CD4-positive, alpha-beta T cell treated with Interleukin-12 subunit alpha and Interleukin-12 subunit beta, for 1 hour (primary cell): ENCODE measurements around the gene EVI5.

Source experiments
- DNase-seq: peaks from one replicate; pipeline ENCODE4 v3.0.0-alpha.2; 2020

The EVI5 gene

DNA sequence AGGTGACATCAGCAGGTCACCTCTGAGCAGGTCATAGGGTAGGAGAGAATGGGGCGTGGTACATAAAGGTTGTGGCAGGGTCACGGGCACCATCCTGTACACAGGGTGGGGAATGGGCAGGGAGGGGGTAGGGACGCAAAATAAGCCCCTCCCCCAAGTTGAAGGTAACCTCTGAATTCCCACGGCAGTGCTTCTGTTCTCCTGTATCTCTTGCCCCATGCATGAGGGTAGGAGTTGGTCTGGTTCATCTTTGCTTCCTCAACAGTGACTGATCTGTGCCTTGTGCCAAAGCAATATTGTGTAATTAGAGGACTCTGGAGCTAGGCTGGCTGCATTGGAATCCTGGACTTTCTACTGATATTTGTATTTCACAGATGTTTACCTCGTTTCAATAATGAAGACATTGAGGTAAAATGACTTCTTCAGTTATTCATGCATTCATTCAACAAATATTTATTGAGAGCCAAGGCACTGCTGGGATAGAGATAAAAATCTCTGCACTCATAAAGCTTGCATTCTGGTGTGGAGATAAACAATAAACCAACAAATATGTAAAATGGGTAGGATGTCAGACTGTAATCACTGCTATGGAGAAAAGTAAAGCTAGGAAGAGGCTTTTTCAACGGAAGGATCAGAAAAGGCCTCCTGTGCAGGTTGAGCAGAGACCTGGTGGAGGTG, 279.8 kb downstream of the EVI5 start:
- DNase-seq, result no peak

DNA sequence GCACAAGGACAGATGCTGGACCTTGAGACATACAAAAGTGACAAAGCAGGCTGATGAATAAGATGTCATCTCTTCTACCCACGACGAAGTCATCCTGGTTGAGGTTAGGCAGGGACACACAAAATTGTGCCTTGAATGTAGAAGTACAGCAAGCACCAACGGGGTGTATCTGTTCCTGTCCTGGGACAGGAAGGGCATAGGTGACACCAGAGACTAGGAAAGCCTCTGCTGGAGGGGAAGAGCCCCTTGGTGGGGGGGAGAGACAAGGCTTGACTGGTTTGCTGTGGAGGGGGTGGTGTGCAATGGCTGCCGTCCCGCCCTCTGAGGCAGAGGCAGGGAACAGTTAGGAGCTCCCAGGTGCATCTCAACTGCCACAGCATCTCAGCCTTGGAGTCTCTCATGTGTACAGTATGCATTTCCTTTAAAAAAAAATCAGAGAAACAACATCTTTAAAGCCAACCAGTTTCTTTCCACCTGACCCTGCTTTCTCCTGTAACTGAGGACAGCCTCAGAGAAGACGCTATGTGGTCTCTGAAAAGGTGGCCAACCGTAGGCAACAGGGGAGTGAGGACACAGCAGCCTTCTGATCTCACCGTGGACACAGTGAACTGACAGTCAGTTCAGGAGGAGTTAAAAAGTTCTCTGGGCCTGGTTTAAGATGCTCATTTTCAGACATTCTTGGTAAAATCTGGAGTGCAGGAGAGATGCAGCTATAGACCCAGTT, 280.5 kb downstream of the EVI5 start:
- DNase-seq, result no peak

DNA sequence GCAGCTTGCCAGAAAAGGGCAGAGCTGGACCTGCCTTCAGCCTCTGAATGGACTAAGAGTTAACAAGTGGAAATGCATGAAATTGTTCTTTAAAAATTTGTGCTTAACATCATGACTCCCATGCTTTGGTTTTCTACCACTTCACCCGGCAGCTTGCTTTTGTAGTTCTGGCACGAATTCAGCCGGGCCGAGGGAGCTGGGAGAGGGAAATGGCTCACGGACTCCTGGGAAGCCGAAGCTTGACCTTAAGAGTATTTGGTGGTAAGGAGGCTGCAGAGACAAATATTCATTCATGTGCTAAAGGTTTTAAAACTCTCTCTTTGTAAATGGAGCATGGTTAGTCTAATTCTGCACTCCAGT, 281.0 kb downstream of the EVI5 start:
- DNase-seq, result no peak

DNA sequence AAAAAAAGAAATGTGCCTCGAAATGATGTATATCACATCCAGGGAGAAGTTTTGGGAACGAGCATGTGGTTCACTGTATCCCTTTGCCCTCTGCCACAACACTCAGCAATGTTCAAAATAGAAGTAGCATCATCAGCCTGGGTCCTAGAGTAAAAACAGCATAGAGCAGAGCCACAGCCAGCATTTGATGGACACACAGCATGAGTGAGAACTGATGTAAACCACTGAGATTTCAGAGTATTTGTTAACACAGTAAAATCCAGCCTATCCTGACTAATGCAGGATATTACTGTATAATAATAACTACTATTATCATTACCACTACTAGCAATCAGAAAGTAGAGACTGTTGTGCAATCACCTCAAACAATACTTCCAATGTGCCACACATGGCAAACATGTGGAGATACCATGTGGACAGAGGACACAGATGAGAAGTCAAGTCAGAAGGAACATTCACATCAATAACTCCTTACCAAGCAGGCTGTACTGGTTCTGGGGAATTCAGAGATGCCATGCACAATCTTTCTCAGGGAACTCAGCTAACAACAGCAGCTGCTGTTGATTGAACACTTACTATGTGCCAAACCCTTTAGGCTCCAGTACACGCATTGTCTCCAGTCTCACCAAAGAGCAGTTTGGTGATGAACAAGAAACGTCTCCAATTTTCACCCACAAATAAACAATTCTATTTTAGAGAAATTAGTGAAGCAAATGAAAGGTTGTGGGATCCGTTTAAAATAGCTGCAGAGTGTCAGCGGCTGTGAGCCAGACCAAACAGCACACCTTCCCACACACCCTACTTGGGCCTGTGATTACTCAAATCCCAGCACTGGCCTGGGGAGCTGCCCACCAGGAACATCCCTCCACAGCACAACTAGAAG, 281.6 kb downstream of the EVI5 start:
- DNase-seq, result no peak

DNA sequence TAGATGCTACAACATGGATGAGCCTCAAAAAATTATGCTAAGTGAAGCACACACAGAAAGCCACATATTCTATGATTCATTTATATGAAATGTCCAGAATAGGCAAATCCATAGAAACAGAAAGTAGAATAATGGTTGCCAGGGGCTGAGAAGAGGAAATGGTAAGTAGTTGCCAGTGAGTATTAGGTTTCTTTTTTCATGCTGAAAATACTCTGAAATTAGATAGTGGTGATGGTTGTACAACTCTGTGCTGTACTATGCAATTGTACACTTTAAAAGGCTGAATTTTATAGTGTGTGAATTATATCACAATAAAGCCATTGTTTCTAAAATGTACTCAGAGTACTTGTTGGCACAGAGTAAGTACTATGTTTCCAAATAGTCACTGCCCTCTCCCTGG, 282.7 kb downstream of the EVI5 start:
- no peak for DNase-seq

DNA sequence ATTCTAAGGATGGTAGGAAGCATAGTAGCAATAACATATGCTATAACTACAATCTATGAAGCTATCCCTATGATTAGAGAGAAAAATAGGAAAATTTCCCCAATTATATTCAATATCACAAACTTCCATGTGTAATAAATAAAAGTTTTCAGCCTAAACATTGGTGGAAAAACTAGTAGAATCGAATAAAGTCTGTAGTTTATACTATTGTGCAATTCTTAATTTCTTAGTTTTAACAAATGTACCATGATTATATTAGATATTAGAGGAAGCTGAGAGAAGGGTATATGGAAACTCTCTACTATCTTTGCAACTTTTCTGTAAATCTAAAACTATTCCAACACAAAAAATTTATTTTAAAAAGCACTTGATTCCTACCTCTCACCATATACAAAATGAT, 284.4 kb downstream of the EVI5 start:
- DNase-seq, result no peak

DNA sequence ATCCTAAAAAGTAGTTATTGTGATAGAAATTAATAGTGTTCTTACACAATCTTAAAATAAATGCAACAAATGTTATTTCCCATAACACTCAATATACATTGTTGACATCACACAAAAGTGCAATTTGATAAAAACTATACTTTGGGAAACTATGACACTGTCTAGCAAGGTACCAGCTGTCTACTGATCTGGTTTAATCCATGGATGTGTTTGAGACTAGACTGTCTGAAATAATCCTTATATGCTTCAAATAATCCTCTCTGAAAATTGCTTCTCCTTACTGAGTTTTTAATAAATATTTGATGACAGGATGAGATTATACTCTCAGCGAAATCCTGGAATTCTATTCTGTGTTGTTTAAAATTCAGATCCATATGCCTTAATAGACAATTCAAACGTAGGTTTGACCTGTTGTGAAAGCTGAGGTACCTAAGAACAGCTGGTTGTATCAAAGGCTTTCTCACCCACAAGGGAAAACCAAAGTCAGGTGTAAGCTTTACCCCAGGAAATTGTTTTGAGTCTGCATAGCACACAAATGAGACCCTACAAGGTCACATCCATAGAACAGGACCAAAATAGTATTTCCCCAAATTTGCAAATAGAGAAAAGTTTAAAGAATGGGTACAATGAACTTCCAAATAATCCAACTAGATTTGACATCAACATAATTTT, 289.4 kb downstream of the EVI5 start:
- no peak for DNase-seq

DNA sequence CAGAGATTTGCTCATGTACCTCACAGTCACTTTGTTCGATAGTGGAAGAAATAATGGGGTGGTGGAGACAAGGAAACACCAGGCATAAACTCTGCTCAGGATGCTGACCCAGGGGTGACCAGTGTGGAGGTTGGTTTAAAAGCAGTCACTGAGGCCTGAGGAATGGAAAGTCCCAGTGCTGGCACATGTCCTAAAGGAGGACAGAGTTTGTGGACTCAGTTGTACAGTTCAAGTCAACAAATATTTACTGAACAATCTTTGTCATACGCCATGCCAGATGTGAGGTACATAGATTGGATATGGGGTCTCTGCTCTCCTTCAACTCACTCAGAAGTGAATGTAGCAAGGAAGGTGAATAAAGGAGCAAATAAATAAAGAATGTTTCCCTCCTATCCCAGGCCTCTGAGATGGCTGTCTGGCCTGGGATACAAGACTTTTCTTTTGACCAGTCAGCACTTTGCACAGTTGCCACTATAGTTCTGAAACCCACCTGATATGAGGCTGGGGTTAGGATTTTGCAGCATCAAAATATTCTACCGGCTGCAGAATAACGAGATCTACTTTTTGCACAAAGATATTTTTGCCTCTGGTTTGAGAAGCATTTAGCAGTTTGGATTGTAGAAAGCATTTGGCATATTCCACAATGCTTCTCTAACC, 290.3 kb downstream of the EVI5 start:
- DNase-seq, result no peak

DNA sequence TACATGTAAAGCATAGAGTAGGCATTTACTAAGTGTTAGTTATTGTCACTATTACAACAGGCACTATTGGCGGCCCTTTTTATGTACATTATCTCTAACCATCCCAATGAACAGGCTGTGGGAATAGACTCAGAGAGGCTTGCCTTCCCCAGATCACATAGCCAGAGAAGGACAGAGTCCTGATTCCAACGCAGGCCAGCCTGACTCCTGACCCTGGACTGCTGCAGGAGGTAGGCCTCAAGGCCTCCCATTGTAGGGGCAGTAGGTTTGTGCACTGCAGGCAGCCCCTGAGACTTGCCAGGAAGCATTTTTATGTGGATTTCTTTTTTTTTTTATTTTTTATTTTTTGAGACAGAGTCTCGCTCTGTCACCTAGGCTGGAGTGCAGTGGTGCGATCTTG, 291.8 kb downstream of the EVI5 start:
- DNase-seq, result no peak

DNA sequence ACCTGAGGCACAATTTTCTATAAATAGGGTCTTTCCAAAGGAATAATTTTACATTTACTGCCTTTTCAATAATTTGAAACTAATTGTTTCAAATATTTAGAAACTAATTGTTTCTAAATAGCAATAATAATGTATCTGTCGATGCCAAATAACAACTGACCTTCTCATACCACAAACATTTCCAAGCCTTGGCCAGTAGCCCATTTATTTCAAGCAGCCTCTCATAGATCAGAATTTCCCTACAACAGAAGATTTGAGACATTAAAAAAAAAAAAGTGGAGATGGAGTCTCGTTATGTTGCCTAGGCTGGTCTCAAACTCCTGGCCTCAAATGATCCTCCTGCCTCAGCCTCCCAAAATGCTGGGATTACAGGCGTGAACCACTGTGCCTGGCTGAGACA, 296.1 kb downstream of the EVI5 start:
- no peak for DNase-seq

DNA sequence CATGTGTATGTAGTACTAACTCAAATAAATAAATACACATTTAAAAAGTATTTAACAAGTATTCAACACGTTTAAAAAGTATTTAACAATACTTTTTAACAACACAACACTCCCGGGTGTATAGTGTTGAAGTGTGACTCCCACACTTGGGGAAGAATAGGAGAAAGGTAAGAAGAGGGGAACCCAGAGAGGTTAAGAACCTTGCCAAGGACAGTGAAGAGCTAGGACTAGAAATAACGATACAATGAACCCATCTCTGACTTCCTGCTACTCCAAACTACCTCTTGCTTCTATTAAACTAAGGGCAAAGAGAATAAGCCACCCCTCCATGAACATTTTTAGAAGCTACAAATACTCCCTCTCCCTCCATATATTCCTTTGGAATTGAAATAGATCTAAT, 296.5 kb downstream of the EVI5 start:
- DNase-seq, result no peak

DNA sequence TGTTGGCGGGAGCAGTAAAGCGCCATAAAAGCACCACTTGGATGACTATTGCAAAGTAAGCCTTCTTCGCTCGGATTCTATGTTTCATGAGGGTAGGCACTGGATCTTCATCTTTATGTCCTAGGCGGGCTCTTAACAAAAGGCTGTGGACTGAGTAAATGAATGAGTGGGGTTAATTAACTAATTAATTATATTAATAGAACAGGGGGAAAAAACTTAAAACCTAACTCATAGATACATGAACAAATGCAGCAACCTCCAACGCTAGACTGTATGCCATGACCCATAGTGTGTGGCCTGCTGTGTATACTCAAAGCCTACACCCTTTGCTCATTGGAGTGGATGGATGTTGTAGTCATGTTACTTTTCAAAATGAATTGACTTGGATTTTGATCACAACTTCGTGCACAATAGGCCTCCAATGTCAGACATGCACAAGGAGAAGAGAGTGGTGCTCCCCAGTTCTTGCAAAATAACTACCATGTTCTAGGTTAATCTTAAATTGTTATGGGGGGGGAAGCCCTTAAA, 297.8 kb downstream of the EVI5 start:
- no peak for DNase-seq

DNA sequence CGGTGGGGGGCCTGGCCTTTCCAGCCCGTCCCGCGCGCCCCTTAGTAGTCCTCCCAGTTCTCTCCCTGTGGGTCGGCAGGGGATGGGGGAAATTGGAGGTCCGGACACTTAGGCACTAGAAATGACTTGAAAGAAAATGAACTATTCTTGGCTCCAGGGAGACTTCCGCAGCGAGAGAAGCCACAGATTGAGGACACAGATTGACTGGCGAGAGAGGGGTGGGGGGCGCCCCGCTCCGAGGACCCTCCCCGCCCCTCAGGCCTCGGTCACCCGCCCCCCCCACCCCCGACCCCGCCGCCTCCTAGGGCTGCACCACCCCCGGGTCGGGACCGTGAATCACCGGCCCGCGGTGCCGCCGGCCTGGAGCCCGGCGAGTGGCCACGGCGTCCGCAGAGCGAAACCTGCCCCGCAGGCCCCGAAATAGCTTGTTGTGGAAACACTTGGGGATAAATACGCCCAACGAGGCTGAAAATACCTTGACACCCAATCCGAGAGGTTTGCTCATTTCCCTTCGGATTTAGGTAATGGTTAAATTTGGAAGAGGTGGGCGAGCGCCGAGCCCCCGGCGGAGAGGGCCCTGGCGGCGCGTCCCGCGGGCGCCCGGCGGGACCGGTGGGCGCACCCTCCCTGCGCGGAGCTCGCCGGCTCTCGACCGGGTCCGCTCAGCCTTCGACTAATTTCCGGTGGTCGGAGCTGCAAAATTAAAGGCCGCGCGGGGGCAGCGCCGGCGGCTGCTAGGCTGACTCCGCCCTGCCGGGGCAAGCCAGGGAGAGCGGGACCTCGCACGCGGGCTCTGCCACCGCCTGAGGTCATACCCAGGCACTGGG, 298.4 kb downstream of the EVI5 start, which contains the start of gene GFI1:
GFI1 (minus strand) TSS at position 675 of the 827 bp plus-strand sequence. CDS start 3,438 bp downstream, outside the sequence.
- peak; percentile 70 for DNase-seq

DNA sequence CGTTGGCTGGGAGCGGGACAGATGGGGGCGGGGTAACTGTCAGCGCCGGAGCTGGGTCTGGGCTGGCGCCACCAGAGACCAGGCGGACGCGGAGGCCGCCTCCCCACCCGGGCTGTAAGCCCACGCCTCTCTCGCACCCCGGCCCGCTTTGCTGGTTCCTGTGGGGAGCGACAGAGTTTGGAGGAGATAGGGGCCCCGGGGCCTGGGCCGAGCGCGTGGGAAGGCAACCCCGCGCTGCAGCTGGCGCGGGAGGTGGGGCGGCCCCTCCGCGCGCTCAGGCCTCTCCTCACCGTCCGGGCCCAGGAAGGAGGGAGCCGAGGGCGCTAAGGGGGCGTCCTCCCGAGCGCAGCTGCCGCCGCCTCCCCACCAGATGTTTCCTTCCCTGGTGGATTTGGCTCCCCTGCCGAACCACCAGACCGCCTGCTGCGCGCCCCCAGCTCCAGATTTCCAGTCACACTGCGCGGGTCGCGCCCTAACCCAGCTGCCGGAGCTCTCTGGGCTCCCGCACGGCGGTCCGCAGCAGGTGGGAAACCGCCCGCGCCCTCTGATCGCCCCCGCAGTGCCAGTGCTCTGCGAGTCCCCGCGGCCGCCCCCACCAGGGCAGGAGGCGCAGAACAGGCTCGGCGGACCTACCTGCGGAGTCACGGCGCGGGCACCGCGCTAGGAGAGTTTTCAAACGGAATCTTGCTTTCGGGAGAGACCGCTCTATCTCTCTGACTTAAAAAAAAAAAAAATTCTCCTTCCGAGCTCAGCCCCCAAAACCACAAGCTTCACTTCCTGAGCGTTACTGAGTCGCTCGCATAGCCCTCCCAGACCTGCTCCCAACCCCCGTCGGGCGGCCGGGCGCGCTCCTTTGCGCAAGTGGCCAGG, 299.3 kb downstream of the EVI5 start:
- DNase-seq, result peak; percentile 81

DNA sequence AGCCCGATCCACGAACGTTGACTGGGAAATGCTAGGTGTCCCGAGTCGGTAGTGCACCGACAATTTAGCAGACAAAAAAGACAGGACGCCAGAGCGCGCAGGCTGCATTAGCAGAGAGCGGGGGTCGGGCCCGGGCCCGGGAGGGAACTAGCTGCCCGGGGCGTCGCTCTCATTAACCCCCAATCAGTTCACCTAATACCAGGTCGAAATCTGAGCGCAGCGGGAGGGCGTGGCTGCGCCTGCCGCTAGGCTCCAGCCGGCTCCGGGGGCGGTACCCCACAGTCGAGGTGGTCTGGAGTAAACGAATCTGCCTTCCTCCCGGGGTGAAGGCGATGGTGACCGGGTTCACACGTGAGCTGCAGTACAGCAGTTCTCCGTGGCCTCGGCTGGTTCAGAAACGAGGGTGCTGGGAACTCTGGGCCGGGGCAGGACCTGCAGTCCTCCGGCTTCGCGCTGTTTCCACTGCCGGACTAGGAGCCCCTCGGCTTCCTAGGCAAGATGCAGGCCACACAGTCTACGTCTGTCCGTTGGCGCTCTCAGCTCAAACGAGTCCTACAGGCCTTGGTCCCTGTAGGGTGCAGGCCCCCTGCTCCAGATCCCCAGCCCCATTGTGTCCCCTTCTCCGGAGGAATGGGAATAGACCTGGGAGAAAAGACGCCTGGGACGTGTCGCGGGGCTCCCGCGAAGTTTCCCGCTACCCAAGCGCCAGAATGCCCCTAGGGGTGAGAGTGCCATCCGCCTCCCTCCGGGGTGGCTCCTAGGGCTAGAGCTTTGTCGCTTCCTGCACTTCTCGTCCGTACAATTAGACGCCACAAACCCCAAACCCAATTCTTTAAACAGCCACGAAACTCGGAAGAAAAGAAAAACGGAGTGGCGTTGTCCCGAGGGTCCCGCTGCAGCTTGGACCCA, 300.2 kb downstream of the EVI5 start:
- DNase-seq, result peak; percentile 59

DNA sequence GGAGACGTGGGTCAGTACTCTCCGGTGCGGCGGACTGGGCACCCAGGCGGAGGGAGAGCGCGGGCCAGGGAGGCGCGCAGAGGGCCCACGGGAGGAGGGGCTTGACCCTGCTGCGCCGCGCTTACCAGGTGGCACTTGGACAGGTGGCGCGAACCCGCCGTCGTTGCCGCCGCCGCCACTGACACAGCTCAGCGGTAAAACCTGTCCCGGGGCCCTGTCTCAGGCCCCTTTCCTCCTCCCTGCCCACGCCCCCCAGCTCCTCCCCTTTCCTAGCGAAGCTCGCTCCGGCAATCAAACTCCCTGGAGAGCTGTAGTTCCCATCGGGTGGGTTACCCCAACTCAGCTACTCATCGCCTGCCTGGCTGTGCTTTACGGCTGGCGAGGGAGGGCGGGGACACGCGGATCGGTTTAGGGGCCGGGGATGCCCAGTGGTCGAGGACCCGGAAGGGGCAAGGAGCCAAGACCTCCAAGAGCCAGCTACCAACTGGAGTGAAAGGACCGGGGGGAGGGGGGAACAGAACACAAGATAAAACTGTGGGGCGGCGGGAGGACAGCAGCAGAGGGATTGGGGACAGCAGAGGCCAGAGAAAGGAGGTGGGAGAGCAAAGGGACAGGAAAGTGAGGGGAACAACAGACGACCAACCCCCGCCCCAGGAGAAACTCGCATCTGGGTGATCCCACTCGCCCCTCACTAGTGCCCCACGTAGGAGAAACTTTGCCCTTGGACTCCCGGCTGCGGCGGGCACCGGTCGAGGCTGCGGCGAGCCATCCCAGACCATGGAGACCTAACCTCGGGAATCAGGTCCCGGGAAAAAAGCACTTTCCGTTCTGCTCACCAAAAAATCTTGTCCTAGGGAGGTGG, 301.1 kb downstream of the EVI5 start:
- DNase-seq, result peak; percentile 46

DNA sequence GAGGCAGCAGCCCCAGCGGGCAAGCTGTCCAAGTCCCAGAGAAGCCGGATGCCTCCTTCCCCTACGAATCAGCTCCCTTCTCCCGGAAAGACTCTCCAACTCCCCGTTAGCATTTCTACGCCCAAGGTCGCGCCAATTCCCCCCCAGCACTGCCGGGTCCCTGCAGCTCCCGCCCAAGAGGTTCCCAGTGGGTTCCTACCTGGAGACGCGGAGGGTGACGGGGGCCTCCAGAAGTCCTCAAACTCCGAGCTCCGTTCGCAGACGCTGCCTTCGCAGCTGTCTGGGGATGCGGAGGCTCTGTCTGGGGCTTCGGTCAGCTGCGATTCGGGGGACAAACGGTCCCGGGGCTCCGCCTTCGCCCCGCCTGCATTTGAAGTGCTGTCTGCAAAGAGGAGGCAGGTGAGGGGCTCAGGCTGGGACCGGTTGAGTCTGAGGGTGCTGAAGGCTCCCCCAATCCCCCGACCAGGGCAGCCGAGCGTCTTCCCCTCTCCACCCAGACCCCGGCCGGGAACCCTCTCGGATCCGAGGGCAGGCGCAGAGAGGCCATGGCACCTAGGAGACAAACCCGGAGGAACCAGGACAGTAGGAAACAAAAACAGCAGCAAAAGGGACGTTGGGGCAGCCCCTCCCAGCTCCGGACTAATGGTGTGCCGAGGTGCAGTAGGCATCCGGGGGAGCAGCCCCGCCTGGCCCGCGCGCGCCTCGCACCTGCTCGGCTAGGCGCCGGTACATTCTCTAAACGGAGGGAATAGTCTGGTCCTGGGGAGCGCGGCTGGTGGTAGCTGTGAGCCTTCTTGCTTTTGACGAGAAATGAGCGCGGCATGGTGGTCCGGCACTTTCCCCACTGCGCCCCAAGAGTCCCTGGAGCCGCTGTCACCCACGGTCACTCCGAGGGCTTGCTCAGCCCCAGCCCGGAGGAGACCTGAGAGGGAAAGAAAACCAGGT, 302.0 kb downstream of the EVI5 start:
- DNase-seq, result no peak
